HFF-Myc (cell line): ENCODE results near the gene TRIO.

Experiments used
- DNase-seq: peaks from one replicate; pipeline ENCODE4 v3.0.0-alpha.2; 2011; ENCODE audit warnings: low read depth; ENCODE audit errors: extremely low read depth
- H3K4me3 ChIP-seq: replicated peaks from 2 replicates; pipeline ENCODE4 v1.5.1; 2011; ENCODE audit warnings: low read depth, mild to moderate bottlenecking, control low read depth, low read length
- CTCF ChIP-seq: IDR thresholded peaks from 2 replicates; pipeline ENCODE4 v1.5.1; 2012; ENCODE audit warnings: mild to moderate bottlenecking, low read depth, low read length, control low read depth; ENCODE audit errors: missing control alignments

Gene TRIO

GRCh38 chr5:14299666-14300065, 156.5 kb downstream of the TRIO start:
- TF ChIP-seq CTCF: no peak
- DNase-seq: no peak
- no peak overlapping the region for H3K4me3 ChIP-seq

GRCh38 chr5:14301186-14301585, 158.0 kb downstream of the TRIO start:
- TF ChIP-seq CTCF: no peak
- H3K4me3 ChIP-seq: no peak overlapping the region
- no peak for DNase-seq

GRCh38 chr5:14302330-14302729, 159.2 kb downstream of the TRIO start:
- no peak overlapping the region for H3K4me3 ChIP-seq
- no peak for TF ChIP-seq CTCF
- no peak for DNase-seq

- peak; percentile 14 for DNase-seq
- H3K4me3 ChIP-seq: no peak overlapping the region
- TF ChIP-seq CTCF: no peak
Observed at GRCh38 chr5:14305045-14305444, 161.9 kb downstream of the TRIO start.

GRCh38 chr5:14306329-14306815, 163.2 kb downstream of the TRIO start:
- no peak for DNase-seq
- TF ChIP-seq CTCF: no peak
- H3K4me3 ChIP-seq: no peak overlapping the region

GRCh38 chr5:14308384-14309154, 165.4 kb downstream of the TRIO start:
- H3K4me3 ChIP-seq: no peak overlapping the region
- no peak for TF ChIP-seq CTCF
- no peak for DNase-seq
